ENCODE results near the gene DSG3.

DSG3 gene, protein sequence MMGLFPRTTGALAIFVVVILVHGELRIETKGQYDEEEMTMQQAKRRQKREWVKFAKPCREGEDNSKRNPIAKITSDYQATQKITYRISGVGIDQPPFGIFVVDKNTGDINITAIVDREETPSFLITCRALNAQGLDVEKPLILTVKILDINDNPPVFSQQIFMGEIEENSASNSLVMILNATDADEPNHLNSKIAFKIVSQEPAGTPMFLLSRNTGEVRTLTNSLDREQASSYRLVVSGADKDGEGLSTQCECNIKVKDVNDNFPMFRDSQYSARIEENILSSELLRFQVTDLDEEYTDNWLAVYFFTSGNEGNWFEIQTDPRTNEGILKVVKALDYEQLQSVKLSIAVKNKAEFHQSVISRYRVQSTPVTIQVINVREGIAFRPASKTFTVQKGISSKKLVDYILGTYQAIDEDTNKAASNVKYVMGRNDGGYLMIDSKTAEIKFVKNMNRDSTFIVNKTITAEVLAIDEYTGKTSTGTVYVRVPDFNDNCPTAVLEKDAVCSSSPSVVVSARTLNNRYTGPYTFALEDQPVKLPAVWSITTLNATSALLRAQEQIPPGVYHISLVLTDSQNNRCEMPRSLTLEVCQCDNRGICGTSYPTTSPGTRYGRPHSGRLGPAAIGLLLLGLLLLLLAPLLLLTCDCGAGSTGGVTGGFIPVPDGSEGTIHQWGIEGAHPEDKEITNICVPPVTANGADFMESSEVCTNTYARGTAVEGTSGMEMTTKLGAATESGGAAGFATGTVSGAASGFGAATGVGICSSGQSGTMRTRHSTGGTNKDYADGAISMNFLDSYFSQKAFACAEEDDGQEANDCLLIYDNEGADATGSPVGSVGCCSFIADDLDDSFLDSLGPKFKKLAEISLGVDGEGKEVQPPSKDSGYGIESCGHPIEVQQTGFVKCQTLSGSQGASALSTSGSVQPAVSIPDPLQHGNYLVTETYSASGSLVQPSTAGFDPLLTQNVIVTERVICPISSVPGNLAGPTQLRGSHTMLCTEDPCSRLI

DNA sequence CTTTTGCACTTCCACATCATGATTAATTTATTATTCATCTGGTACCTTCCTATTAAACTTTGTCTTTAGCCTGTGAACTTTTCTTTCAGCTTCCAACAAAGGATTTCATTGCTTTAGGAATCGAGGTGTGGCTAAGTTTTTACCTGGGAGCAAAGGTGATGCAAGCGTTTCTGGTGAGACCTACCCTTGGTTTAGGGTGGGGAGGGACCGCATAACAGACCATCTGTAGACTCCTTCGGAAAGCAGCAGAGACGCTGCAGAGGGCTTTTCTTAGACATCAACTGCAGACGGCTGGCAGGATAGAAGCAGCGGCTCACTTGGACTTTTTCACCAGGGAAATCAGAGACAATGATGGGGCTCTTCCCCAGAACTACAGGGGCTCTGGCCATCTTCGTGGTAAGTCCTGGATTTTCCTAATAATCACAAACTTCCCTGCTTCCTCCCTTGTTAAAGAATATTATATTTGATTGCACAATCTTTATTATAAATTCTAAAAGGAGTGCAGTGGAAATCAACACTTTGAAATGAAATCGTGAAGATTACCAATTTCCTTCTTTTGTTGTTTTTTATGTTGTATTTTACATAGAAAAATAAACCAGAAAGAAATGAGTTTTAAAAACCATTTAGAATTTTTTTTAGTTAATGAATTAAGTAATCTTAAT, at the start of gene DSG3:
Gene DSG3, plus strand, starts transcription at position 212 of the 662 bp plus-strand sequence. Its CDS starts 137 bp downstream, at position 349.
- DNase-seq: no peak

DNA sequence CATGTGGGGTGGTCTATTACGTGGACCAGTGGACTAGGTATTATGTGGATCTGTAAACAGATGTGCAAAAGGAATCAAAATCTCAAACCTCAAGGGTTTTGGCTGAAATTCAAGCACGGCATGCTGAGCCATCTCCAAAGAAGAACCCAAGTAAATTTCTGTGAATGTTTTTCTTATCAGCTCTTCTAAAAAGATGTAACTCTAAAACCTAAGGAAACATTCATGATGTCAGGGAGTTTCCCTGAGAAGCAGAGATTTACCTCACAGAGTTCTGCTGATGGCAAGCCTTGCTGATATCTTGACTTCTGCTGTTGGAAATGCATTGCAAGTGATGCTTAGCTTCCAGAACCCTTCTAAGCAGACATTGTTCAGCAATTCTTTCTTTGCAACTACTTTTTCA, 49.4 kb upstream of the DSG3 start:
- DNase-seq: no peak

DNA sequence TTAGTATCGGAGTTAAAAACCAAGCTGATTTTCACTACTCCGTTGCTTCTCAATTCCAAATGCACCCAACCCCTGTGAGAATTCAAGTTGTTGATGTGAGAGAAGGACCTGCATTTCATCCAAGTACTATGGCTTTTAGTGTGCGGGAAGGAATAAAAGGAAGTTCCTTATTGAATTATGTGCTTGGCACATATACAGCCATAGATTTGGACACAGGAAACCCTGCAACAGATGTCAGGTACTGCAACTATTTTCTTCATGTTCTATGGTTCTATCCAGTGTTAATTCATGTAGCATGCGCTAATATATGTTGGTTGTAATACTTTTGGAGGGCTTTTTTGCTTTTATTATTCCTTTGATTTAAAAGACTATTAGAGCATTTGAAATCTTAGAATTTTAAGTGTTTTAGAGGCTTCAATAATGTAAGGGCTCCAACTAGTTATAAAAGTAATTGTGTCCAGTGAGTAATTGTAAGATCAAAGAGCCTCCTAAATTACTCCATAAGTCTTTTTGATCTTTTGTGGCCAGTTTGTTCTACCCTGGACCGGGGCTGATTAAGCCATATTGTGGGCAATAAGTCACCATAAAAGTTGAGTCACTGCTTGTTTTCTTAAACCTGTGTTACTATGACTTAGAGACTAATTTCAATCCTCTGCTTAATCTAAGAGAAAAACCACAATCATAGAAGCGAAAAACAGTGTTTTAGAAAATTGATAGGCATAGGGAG, 48.1 kb upstream of the DSG3 start:
- DNase-seq: no peak

DNA sequence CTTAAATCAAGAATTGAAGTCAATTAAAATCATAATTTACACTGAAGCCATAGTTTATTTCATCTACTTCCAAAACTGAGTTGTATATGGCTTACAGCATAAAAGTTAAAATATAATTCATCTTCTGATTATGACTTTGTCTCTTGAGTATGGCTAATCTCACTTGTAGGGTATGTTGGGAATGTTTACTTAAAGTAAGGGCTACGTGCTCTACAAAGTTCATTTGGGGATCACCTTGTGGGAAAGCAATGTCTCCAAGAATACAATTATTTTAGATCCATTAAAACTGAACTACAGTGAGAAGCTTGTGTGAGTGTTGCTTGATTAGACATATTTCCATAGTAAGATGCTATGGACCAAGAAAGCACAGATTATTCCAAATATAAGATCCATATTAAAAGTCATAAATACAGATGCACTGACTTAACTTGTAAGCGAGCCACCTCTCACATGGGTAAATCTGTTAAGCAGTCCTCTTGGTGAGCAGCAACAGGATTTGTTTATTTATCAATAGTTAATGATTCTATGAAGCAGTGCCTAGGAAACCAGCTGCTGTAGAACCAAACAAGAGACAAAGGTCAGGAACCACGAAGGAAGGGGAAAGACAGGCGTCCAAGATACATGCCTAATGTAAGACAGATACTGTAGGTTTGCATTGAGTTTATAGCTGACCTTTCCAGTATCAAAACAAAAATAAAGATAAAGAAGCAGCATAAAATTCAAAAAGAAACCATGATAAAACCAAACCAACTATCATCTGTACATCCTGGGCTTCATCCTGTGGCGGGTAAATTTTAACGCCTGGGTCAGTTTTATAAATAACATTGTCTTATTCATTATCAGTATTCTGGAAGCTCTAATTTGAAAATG, 46.1 kb upstream of the DSG3 start:
- no peak for DNase-seq

DNA sequence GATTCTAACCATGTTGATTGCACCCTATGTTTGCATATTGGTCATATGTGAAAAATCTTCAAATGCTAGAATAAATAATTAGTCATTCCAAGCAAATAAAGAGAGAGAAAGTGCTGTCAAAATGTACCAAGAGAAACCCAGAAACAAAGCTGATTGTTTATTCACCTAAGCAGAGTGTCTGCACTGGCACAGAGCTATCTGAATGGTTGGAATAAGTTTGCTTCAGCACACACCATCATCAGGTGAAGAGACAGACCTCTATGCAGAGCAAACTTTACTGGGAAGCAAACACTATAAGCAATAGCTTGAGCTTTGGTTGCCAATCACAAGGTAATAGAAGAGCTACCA, 45.5 kb upstream of the DSG3 start:
- no peak for DNase-seq

DNA sequence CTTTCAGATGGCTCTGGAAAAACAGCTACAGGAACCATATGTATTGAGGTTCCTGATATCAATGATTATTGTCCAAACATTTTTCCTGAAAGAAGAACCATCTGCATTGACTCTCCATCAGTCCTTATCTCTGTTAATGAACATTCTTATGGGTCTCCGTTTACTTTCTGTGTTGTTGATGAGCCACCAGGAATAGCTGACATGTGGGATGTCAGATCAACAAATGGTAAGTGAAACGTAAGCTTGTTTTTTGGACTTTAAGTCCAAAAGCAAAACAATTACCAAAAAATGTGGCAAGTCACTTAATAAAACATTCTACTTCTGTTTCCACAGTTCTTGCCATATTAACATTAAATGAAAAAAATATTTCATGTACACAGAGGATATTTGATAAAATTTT, 44.1 kb upstream of the DSG3 start:
- no peak for DNase-seq

DNA sequence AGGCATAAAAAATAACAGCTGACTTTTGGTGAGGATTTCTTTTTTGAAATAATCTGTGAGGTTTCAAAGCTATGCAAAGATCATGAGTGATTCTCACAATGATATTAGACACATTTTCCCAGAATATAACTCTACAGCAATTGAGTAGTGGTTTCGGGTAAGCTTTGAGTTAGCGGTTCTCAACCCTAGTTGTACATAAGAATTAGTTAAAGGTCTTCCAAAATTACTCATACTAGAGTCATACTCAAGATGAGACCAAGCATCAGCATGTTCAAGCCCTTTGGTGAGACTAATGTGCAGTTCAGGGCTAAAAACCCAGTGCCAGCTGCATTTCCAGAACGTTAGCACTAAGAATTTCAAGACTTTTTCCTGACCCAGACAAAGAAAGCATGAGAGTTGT, 39.9 kb upstream of the DSG3 start:
- no peak for DNase-seq

DNA sequence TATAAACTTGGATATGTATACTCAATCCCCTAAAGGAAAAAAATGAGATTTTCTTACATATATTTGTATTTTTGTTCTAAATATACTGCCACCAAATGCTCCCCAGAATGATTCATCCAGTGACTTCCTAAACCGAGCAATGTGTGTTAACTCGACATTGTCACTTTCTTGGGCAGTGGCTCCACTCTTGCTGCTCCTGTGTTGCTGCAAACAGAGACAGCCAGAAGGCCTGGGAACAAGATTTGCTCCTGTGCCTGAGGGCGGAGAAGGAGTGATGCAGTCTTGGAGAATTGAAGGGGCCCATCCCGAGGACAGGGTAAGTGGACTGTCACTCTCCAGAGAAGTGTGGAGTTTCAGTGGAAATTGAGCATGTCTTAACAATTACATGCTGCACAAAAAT, 38.3 kb upstream of the DSG3 start:
- DNase-seq: no peak

DNA sequence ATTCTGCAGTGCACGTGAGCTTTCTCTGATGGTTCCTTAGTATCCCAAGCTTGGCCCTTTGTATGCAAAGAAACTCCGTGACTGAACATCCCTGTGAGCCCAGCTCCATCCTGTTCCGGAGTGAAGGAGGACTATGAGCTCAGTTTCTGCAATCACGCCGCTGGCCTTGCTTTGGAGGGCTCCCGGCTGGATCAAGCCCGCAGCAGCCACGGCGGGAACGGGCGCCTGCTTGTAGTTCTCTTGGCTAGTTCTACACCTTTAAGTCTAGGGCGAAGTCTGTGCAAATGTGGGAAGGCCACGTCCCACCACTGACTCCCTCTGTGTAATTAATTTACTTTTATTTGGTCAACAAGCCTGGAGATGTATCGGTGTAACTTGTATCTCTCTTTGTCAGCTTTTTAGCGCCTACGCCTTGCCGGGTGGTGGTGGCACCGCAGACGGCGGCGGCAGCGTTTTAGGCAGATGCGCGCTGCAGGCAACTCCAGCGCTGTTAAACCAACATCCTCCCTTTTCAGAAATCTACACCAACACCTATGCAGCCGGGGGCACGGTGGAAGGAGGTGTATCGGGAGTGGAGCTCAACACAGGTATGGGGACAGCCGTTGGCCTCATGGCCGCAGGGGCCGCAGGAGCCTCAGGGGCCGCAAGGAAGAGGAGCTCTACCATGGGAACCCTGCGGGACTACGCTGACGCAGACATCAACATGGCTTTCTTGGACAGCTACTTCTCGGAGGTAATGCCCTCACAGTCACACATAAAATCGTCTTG, 36.6 kb upstream of the DSG3 start:
- no peak for DNase-seq

DNA sequence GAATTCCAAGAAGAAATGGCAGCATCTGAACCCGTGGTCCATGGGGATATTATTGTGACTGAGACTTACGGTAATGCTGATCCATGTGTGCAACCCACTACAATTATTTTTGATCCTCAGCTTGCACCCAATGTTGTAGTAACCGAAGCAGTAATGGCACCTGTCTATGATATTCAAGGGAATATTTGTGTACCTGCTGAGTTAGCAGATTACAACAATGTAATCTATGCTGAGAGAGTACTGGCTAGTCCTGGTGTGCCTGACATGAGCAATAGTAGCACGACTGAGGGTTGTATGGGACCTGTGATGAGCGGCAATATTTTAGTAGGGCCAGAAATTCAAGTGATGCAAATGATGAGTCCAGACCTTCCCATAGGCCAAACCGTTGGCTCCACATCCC, 34.4 kb upstream of the DSG3 start:
- DNase-seq: no peak

DNA sequence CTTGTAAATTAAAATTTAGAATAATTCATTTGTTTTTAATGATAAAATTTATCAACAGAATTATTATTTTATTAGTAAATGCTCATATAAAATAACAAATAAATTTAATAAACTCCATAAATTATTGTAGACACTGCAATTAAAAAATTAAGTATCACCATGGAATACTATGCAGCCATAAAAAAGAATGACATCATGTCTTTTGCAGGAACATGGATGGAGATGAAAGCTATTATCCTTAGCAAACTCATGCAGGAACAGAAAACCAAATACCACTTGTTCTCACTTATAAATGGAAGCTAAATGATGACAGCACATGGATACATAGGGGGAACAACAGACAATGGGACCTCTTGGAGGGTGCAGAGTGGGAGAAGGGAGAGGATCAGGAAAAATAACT, 29.7 kb upstream of the DSG3 start:
- no peak for DNase-seq

DNA sequence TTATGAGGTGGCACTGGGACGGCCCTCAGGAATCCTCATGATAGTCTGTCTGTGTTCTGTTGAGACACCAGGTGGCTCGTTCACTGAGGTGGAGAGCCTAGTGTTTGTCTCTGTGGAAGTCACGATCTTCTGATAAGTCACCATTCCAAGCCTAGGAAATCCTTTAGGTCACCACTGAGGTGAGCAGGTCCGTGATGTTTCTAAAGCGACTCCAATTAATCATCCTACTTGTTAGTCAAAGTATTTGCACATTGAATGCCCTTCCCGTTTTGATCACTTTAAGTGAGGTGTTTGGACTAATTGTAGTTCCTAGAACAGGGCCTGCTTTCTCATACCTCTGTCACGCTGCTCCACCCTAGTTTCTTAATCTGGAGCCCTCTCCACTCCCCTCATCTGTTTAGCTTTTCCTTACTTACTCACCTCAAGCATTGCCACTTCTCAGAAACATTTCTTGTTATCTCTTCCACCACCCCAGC, 28.0 kb upstream of the DSG3 start:
- no peak for DNase-seq

DNA sequence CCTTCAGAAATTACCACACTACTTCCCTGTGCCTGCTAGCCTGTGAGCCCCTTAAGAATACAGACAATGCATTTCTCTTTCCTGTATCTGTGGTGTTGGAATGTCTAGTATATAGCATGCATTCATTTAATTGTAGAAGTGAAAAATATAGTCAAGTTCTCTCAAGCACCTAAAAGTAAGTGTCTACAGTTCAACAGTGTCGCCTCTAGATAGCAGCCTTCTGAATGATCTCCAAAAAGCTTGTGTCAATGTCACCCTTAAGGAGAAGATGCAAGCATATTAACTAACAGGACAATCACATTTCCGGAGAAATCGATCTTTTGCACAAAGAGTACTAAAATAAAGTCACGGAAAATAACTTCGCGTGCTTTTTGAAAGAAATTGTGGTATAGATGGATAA, 27.5 kb upstream of the DSG3 start:
- DNase-seq: no peak

DNA sequence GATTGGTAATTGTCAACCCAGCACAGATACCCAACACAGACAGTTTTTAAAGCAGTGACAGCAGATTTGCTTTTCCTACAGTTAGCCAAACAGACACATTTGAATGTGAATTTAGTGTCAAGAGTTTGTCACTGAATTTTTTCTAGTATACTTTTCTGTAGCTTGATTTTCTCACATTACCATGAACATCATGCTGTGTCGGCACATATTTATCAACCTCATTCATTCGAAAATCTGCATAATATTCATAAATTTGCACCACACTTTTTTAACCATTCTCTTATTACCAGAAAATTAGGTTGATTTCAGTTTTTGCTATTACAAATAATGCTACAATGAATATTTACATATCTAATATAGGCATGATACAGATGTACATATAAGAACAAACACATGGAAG, 27.0 kb upstream of the DSG3 start:
- DNase-seq: no peak

DNA sequence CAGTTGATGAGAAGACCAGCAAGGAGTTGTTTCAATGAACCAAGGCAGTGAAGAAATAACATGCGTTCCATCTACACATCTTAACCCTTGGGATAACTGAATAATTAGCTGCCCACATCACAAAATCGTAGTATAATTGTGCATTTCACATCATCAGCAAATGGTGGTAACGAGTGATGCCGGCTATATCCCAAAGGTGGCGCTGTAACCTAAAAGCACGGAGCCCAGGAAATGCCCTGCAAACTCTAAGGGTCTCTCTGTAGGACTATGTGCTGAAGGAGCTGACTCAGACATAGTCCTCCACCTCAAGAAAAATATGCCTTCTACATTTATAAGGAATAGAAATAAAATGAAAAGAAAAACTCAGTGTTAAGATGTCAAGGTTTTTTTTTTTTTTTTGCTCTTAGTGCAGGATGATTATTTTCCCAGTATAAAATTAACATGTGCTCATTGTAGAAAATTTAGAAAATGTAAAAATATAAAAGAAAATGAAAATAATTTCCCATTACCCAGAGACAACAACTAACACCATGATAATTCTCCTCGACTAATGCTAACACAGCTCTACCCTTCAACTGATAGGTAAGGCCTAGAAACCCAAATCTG, 23.1 kb upstream of the DSG3 start:
- no peak for DNase-seq

DNA sequence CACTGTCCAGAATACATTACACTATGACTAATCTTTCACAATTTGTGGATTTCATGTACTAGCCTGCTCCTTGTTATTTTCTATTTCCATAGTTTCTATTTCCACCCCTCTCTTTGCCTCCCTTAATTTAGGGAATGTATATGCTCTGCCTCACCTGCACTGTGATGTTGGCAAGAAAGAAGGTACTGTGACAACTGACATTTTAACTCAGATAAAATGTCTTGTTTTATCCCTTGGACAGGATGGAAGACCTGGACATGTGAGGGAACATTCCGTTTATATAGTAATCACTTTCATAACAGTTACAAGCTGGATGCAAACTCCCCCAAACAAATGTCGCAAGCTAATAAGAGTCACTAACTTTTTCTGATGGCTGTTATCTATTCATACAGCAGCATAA, 21.5 kb upstream of the DSG3 start:
- no peak for DNase-seq

DNA sequence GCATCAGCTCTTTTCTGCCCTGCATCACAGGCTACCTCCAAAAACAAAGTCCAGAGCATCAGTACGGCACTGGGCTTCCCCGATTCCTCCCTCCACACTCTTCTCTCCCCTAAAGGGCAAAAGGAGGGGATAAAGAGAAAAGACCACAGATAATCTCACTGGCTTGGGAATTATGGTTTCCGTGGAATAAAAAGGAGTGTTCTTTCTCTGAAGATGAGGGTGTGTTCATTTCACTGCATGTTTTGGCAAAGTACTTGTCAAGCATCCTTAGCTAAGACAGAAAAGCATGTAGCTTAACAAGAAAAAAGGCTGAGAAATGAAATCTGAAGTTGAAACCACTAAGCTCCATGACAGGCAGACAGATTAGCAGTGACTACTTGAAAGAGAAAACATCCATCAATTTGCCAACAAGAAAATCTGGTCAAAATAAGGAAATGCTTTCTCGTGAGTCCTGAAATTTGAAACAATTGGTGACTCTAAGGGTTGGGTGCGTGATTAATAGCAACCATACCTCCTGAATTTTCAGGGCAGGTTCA, 20.6 kb upstream of the DSG3 start:
- no peak for DNase-seq

DNA sequence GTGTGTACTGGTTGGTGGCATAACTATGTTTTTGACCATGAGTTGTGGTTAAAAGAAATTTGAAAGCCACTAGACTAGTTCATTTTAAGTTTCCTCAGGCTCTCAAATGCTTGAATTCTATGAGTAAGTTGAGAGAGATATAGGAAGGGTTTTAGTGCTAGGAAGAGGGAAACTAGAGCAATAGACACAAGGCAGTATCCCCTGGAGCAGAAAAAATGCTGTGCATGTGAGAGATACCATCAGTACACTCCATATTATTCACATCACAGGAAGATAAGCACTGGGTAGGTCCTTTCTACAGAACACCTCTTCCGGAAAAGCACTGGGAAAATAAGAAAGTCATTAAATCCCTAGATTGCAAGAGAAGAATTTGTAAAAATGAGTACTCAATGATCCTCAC, 19.3 kb upstream of the DSG3 start:
- no peak for DNase-seq

DNA sequence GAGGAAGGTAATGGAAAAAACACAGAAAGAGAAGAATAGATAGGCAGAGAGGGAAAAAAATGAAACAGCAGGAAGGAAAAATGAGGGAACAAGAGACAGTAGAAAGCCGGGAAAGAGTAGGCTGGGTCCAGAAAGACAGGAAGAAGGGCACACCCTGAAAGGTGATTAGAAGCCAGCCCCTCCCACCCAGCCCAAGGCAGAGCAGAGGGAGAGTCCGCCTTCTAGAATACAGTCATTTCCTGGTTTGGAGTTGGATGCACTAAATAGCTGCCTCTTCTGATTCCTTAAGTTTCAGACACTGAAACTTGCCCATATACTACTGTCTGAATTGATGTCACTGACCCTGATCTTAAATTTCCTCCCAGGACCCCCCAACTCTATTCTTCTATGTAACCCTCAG, 17.9 kb upstream of the DSG3 start:
- DNase-seq: no peak

DNA sequence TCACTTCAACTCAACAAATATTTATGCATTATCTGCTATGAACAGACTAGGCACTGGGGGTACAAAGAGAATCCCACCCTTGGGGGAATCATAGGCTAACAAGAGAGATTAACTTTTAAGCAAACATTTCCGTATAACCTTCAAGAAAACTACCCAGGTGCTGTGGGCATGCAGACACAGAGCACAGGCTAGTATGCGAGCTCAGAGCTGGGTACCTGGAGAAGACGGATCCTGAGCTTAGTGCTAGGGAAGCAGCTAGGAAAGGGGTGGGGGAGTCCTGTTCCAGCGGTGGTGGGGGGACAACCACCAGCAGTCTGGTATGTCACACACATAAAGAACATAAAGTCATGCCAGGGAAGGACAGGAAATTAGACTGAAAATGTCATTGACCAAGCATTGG, 17.5 kb upstream of the DSG3 start:
- no peak for DNase-seq
